ENCODE results near the gene HNF4A.

DNA sequence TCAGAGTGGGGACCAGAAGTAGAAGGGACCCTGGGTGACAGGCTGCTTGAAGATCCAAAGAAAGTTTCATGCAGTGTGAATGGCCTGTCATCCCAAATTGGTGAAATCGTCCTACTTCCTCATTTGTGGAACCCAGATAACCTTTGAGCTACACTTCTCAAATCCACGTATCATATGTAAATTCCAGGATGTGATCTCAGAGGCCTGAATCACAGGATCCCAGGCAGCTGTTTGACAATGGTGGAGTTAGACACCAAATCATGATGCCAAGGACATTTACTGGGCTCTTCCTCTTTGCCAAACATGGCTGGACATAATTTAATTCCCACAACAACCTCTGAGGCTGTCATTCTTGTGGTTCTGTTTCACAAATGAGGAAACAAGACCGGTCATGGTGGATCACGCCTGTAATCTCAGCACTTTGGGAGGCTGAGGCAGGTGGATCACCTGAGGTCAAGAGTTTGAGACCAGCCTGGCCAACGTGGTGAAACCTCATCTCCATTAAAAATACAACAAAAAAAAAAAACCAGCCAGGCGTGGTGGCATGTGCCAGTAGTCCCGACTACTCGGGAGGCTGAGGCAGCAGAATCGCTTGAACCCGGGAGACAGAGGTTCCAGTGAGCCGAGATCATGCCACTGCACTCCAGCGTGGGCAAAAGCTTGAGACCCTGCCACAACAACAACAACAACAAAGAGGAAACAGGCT lies 80.3 kb downstream of the HNF4A start:
- TF ChIP-seq, protein P1, sequence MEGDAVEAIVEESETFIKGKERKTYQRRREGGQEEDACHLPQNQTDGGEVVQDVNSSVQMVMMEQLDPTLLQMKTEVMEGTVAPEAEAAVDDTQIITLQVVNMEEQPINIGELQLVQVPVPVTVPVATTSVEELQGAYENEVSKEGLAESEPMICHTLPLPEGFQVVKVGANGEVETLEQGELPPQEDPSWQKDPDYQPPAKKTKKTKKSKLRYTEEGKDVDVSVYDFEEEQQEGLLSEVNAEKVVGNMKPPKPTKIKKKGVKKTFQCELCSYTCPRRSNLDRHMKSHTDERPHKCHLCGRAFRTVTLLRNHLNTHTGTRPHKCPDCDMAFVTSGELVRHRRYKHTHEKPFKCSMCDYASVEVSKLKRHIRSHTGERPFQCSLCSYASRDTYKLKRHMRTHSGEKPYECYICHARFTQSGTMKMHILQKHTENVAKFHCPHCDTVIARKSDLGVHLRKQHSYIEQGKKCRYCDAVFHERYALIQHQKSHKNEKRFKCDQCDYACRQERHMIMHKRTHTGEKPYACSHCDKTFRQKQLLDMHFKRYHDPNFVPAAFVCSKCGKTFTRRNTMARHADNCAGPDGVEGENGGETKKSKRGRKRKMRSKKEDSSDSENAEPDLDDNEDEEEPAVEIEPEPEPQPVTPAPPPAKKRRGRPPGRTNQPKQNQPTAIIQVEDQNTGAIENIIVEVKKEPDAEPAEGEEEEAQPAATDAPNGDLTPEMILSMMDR (IDR thresholded peaks at IDR 0.05): no peak
- no peak for TF ChIP-seq POLR2A (IDR thresholded peaks at IDR 0.05)

All from body of pancreas (tissue), 4 donors.